GM19023 (cell line): ENCODE results near the gene HTR4.

Experiments
- ATAC-seq: cut with Tn5 transposase; IDR thresholded peaks from one replicate; pipeline ENCODE4 v1.9.1; 2021; ENCODE audit warnings: mild to moderate bottlenecking, moderate library complexity; ENCODE audit not compliant: unreplicated experiment

Gene HTR4

DNA sequence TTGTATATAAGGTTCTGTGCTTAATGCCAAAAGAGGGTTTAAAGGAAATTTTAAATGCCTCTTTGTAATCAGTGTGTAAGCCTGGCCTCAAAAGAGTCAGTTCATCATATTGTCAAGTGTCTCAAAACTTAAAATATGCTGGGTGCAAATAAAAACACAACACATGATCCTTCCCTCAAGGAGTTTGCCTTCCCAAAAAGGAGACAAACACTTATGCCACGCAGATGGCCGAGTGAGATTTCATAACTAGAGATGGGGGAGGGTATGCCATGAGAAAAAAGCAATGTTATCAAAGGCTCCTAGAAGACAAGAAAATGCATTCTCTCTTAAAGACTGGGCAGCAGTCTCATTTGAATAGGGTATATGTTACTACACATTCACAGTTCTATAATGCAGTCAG is 215.4 kb downstream of the HTR4 start:
- no peak for ATAC-seq

DNA sequence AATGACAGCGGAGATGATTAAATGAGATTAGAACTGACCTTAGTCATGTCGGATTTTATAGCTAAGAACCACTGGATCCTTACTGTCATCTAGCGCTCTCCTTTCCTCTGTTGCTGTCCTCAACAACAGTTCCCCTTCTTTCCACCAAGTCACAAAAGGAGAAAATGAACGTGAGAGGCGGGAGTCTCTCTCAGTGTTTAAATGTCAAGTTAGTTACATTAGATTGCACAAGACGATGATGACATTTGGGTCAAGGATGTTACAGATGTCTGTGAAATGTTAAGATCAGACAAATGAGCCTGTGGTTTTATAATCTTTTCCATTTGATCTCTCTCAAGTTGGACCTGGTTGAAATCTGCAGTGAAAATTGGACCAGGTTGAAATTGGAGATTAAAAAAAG is 217.1 kb downstream of the HTR4 start:
- no peak for ATAC-seq

DNA sequence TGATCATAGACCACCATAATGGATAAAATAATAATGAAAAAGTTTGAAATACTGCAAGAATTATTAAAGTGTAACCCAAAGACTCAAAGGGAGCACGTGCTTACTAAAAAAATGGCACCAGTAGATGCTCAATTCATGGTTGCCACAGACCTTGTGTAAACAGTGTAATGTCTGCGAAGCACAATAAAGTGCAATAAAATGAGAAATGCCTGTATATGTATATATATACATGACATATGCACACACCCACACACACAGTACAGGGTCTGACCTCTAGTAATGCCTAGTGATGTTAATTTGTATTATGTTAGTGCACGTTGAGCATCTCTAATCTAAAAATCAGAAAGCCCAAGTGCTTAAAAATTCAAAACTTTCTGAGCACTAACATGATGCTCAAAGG is 218.3 kb downstream of the HTR4 start:
- no peak for ATAC-seq

DNA sequence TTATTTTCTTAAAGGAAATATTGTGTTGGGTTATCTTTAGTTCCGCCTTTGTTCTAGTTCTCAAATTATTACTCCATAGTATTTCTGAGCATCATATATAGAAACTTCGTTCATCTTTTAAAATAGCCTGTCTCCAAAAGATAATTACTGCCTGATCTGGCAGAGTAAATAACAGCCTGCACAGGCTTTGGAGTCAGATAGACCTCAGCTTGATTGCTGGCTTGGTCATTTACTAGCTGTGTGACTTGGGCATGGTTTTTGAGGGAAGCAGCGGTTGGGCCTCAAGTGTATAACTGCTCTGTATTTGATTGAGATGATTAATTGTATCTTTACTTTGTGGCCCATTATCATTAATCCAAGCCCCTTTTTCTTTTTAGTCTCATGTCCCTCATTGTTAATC is 220.5 kb downstream of the HTR4 start:
- ATAC-seq = no peak
